K562 treated with DMSO at 1 percent for 48 hours (cell line): Measurements from ENCODE around the gene SLC22A7. TPM values are rescaled to one million over a fixed set of nuclear protein-coding genes. Genes with fewer than 3 reads are reported as not detected.

Experiments used
- total RNA-seq: library from RNA; unstranded; fragments of 300-600 nt; gene quantifications from 2 replicates; pipeline ENCODE4 v1.2.3, GENCODE V29; 2022; ENCODE audit warnings: low replicate concordance; ENCODE audit errors: extremely low read depth

The SLC22A7 gene
- not detected in 2 replicates for total RNA-seq

DNA sequence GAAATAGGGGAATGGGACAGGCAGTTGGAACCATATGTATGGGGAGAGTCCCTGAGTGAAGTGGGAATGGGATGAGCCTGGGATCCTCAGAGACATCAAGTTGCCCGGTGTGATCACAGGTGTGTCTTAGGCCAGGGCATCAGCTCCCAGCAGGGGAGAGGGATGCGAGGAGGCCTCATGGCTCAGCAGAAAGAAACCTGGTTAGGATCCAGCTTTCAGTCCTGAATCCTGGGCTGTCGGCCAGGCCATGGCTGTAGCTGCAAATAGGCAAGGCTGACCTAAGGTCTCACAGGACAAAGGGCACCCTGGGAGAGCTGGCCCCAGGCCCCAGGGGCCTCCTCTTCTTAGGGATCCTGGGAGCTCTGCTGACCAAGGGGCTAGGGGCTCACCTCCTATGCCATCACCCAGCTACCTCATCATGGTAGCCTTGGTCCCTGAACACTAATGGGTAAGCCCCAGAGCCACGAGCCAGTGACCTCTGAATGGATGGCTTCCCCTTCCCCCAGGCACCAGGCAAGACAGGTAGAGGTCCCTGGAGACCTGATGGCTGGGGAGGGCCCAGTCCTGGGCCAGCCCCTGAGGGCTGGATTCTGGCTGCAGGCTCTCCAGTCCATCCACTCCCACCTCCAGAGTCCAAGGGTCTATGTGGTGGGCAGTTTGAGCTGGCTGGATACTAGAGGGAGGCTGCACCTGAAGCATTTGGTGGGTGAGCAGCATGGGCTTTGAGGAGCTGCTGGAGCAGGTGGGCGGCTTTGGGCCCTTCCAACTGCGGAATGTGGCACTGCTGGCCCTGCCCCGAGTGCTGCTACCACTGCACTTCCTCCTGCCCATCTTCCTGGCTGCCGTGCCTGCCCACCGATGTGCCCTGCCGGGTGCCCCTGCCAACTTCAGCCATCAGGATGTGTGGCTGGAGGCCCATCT is at the start of gene SLC22A7:
TSS of gene SLC22A7 (plus strand) at position 617 of the 921 bp plus-strand sequence. CDS start at position 716, 99 bp downstream.

GRCh38 chr6:43308101-43308989 is 10.3 kb downstream of the SLC22A7 start, which contains the start of gene CRIP3:
Gene CRIP3 (minus strand): TSS chr6:43308826. CDS start chr6:43308792, 34 bp downstream.

Other genes with a start within 250 kb of the SLC22A7 start
- gene CUL7, start 244.4 kb upstream of the SLC22A7 start, total RNA-seq: not detected in 2 replicates
- not detected in 2 replicates for gene MRPL2, start 238.8 kb upstream of the SLC22A7 start, total RNA-seq
- gene KLC4, start 238.6 kb upstream of the SLC22A7 start, total RNA-seq: not detected in 2 replicates
- gene PTK7, start 221.9 kb upstream of the SLC22A7 start, total RNA-seq: 95.7 TPM in 1 of 2 replicates, not detected in the other
- gene SRF, start 127.0 kb upstream of the SLC22A7 start, total RNA-seq: not detected in 2 replicates
- not detected in 2 replicates for gene CUL9, start 116.1 kb upstream of the SLC22A7 start, total RNA-seq
- gene DNPH1, start 68.8 kb upstream of the SLC22A7 start, total RNA-seq: not detected in 2 replicates
- not detected in 2 replicates for gene TTBK1, start 54.8 kb upstream of the SLC22A7 start, total RNA-seq
- gene CRIP3, start 10.6 kb downstream of the SLC22A7 start, total RNA-seq: not detected in 2 replicates
- gene ZNF318, start 71.4 kb downstream of the SLC22A7 start, total RNA-seq: 43.1 TPM in 1 of 2 replicates, not detected in the other
- gene ABCC10, start 129.3 kb downstream of the SLC22A7 start, total RNA-seq: not detected in 2 replicates
- not detected in 2 replicates for gene DLK2, start 157.3 kb downstream of the SLC22A7 start, total RNA-seq
- not detected in 2 replicates for gene TJAP1, start 179.3 kb downstream of the SLC22A7 start, total RNA-seq
- not detected in 2 replicates for gene LRRC73, start 212.1 kb downstream of the SLC22A7 start, total RNA-seq
- gene YIPF3, start 218.7 kb downstream of the SLC22A7 start, total RNA-seq: not detected in 2 replicates
- not detected in 2 replicates for gene POLR1C, start 218.8 kb downstream of the SLC22A7 start, total RNA-seq